ENCODE data around the gene RGPD8. TPM values are rescaled to one million over a fixed set of nuclear protein-coding genes. Genes with fewer than 3 reads are reported as not detected.

The RGPD8 gene
- total RNA-seq, 1 experiment from 2014 or later = 2.4 TPM

GRCh38 chr2:112343827-112344585 lies 89.4 kb downstream of the RGPD8 start:
- H3K4me1 Mint-ChIP-seq (ENCODE audit: low read depth, unreplicated experiment) = no peaks in the 10 kb centered on the region
- CTCF ChIA-PET = no interaction called here

GRCh38 chr2:112342067-112342550 lies 91.3 kb downstream of the RGPD8 start:
- intact Hi-C loops (cut with micrococcal nuclease; ENCODE audit: unreplicated experiment) = no loop called here
- CTCF ChIA-PET = no interaction called here

More at GRCh38 chr2:112343827-112344585, 89.4 kb downstream of the RGPD8 start:
- no TSS peak for BruUV-seq (replicated peaks)
- Mint-ChIP-seq H3K4me3 (ENCODE audit: low read depth, unreplicated experiment) (no peak overlapping the region), H3K36me3 (ENCODE audit: insufficient read depth, unreplicated experiment) (no peaks in the 10 kb centered on the region), H3K27me3 (ENCODE audit: unreplicated experiment) (no peaks in the 10 kb centered on the region), H3K9me3 (ENCODE audit: low read depth, unreplicated experiment) (no peaks in the 10 kb centered on the region), H3K27ac (ENCODE audit: unreplicated experiment) (no peak overlapping the region)
- TF ChIP-seq CTCF (IDR thresholded peaks at IDR 0.05; ENCODE audit: unreplicated experiment) = no peak
- intact Hi-C loops (cut with micrococcal nuclease; ENCODE audit: unreplicated experiment) = no loop called here
- DNase-seq = no peak

GRCh38 chr2:112340475-112341267 lies 92.8 kb downstream of the RGPD8 start:
- Mint-ChIP-seq H3K9me3 (ENCODE audit: low read depth, unreplicated experiment) (no peaks in the 10 kb centered on the region), H3K27ac (ENCODE audit: unreplicated experiment) (no peak overlapping the region), H3K4me3 (ENCODE audit: low read depth, unreplicated experiment) (no peak overlapping the region), H3K4me1 (ENCODE audit: low read depth, unreplicated experiment) (no peaks in the 10 kb centered on the region), H3K36me3 (ENCODE audit: insufficient read depth, unreplicated experiment) (no peaks in the 10 kb centered on the region), H3K27me3 (ENCODE audit: unreplicated experiment) (no peaks in the 10 kb centered on the region)
- no TSS peak for BruUV-seq (replicated peaks)
- no peak for TF ChIP-seq CTCF (IDR thresholded peaks at IDR 0.05; ENCODE audit: unreplicated experiment)
- CTCF ChIA-PET = no interaction called here
- intact Hi-C loops (cut with micrococcal nuclease; ENCODE audit: unreplicated experiment) = no loop called here
- DNase-seq = no peak

More at GRCh38 chr2:112342067-112342550, 91.3 kb downstream of the RGPD8 start:
- no peak for DNase-seq
- no peaks in the 10 kb centered on the region for H3K4me1 Mint-ChIP-seq (ENCODE audit: low read depth, unreplicated experiment)
- no peak for TF ChIP-seq CTCF (IDR thresholded peaks at IDR 0.05; ENCODE audit: unreplicated experiment)
- no peak overlapping the region for H3K4me3 Mint-ChIP-seq (ENCODE audit: low read depth, unreplicated experiment)
- no TSS peak for BruUV-seq (replicated peaks)
- H3K9me3 Mint-ChIP-seq (ENCODE audit: low read depth, unreplicated experiment) = no peaks in the 10 kb centered on the region
- no peaks in the 10 kb centered on the region for H3K27me3 Mint-ChIP-seq (ENCODE audit: unreplicated experiment)
- H3K36me3 Mint-ChIP-seq (ENCODE audit: insufficient read depth, unreplicated experiment) = no peaks in the 10 kb centered on the region
- no peak overlapping the region for H3K27ac Mint-ChIP-seq (ENCODE audit: unreplicated experiment)

GRCh38 chr2:112339986-112340385 lies 93.5 kb downstream of the RGPD8 start:
- Mint-ChIP-seq H3K9me3 (ENCODE audit: low read depth, unreplicated experiment) (no peaks in the 10 kb centered on the region), H3K4me3 (ENCODE audit: low read depth, unreplicated experiment) (no peak overlapping the region), H3K27me3 (ENCODE audit: unreplicated experiment) (no peaks in the 10 kb centered on the region), H3K4me1 (ENCODE audit: low read depth, unreplicated experiment) (no peaks in the 10 kb centered on the region), H3K27ac (ENCODE audit: unreplicated experiment) (no peak overlapping the region), H3K36me3 (ENCODE audit: insufficient read depth, unreplicated experiment) (no peaks in the 10 kb centered on the region)
- CTCF ChIA-PET = no interaction called here
- BruUV-seq (replicated peaks) = no TSS peak
- intact Hi-C loops (cut with micrococcal nuclease; ENCODE audit: unreplicated experiment) = no loop called here
- TF ChIP-seq CTCF (IDR thresholded peaks at IDR 0.05; ENCODE audit: unreplicated experiment) = no peak
- no peak for DNase-seq
